Measurements from ENCODE around the gene DYNC2H1.

DNA sequence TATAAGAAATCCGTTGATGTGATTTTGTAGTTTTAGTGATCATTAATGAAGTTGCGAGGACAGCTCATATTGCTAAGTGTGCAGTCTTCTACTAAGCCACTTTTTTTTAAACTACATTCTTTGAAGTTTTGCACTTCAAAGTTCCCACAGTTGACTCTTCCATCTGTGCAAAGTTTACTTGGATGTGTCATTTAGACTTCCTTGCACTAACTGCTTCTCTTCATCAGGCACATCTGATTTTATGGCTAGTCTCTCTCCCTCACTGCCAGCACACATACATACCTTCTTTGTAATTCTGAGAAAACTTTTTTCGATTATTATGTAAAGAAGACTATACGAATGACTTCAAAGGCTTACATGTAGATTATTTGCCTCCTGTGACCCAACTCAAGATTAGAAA is 250.0 kb downstream of the DYNC2H1 start:
- TF ChIP-seq, protein P1, sequence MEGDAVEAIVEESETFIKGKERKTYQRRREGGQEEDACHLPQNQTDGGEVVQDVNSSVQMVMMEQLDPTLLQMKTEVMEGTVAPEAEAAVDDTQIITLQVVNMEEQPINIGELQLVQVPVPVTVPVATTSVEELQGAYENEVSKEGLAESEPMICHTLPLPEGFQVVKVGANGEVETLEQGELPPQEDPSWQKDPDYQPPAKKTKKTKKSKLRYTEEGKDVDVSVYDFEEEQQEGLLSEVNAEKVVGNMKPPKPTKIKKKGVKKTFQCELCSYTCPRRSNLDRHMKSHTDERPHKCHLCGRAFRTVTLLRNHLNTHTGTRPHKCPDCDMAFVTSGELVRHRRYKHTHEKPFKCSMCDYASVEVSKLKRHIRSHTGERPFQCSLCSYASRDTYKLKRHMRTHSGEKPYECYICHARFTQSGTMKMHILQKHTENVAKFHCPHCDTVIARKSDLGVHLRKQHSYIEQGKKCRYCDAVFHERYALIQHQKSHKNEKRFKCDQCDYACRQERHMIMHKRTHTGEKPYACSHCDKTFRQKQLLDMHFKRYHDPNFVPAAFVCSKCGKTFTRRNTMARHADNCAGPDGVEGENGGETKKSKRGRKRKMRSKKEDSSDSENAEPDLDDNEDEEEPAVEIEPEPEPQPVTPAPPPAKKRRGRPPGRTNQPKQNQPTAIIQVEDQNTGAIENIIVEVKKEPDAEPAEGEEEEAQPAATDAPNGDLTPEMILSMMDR (IDR thresholded peaks at IDR 0.05; ENCODE audit: insufficient read depth, low read length): no peak
- no peak for TF ChIP-seq POLR2AphosphoS5 (IDR thresholded peaks at IDR 0.05; ENCODE audit: low read depth)

Data from HL-60 (cell line).